Effector memory CD8-positive, alpha-beta T cell (primary cell): Measurements from ENCODE around the gene ACTA2.
A peak's percentile ranks its signal among the peaks of the same experiment; 100 is the strongest.

ENCODE experiments used
- ATAC-seq: fragments of 150-1000 bp; cut with Tn5 transposase; replicated peaks from 2 replicates; pipeline ENCODE4 v1.10.0; 2021; ENCODE audit warnings: mild to moderate bottlenecking, moderate library complexity
- DNase-seq, 3 experiments: peaks; one replicate each; pipeline ENCODE4 v3.0.0; 2021
- H3K27ac Mint-ChIP-seq, 2 donors: one replicate each; pipeline ENCODE4 v1.8.0; 2022; ENCODE audit warnings: mild to moderate bottlenecking in 2 of 2, mixed read lengths in 2 of 2, moderate library complexity in 2 of 2
- H3K27me3 Mint-ChIP-seq, 2 donors: one replicate each; pipeline ENCODE4 v1.8.0; 2022; ENCODE audit warnings: mixed read lengths in 2 of 2
- H3K36me3 Mint-ChIP-seq: one replicate; pipeline ENCODE4 v1.8.0; 2022; ENCODE audit warnings: mild to moderate bottlenecking, moderate library complexity, mixed read lengths; ENCODE audit not compliant: insufficient read depth
- H3K4me1 Mint-ChIP-seq, 2 donors: one replicate each; pipeline ENCODE4 v1.8.0; 2022; ENCODE audit warnings: low read depth in 2 of 2, mixed read lengths in 2 of 2
- H3K4me3 Mint-ChIP-seq, 2 donors: one replicate each; pipeline ENCODE4 v1.8.0; 2022; ENCODE audit warnings: mild to moderate bottlenecking in 2 of 2, mixed read lengths in 2 of 2, moderate library complexity in 2 of 2
- H3K9me3 Mint-ChIP-seq, 2 donors: one replicate each; pipeline ENCODE4 v1.8.0; 2022; ENCODE audit warnings: mixed read lengths in 2 of 2
- total RNA-seq, 9 experiments: gene quantifications; one replicate each; lab custom pipeline; 2026; lab: John Stamatoyannopoulos, UW

ACTA2 gene
- total RNA-seq, result 2.0 to 6.2 (median 3.1) reads per million in 9 experiments

GRCh38 chr10:88952647-88953111 is at the start of gene ACTA2:
TSS of gene ACTA2 (minus strand) at chr10:88952773. CDS start at chr10:88948930, 3,843 bp downstream.
- H3K27me3 Mint-ChIP-seq, result no peaks in the 10 kb centered on the region
- no peak for DNase-seq
- H3K27ac Mint-ChIP-seq, result no peak within 1 kb of the TSS
- no peaks in the 10 kb centered on the region for H3K9me3 Mint-ChIP-seq
- ATAC-seq, result no peak
- H3K4me3 Mint-ChIP-seq, result no peak within 1 kb of the TSS
- no peaks in the 10 kb centered on the region for H3K36me3 Mint-ChIP-seq
- peaks cover 0 to 8% of the 10 kb centered on the region in 2 donors for H3K4me1 Mint-ChIP-seq

- Mint-ChIP-seq H3K36me3 (peaks cover 41% of the 10 kb centered on the region), H3K9me3 (no peaks in the 10 kb centered on the region), H3K27ac (peak overlapping the region; percentile 94 to 96), H3K4me3 (peak overlapping the region; percentile 81 to 83), H3K4me1 (peaks cover 33 to 62% of the 10 kb centered on the region in 2 donors), H3K27me3 (no peaks in the 10 kb centered on the region)
- DNase-seq (no peak), ATAC-seq (no peak)
Measured at GRCh38 chr10:89001729-89002072, 49.1 kb upstream of the ACTA2 start.

- DNase-seq (peak in 1 of 3 experiments; percentile 23), ATAC-seq (peak; percentile 61)
- H3K27ac Mint-ChIP-seq, result peak overlapping the region; percentile 94 to 96
- no peaks in the 10 kb centered on the region for H3K27me3 Mint-ChIP-seq
- peaks cover 41% of the 10 kb centered on the region for H3K36me3 Mint-ChIP-seq
- H3K4me3 Mint-ChIP-seq, result peak overlapping the region; percentile 81 to 83
- peaks cover 35 to 65% of the 10 kb centered on the region in 2 donors for H3K4me1 Mint-ChIP-seq
- no peaks in the 10 kb centered on the region for H3K9me3 Mint-ChIP-seq
Measured at GRCh38 chr10:89001024-89001728, 48.6 kb upstream of the ACTA2 start.

GRCh38 chr10:88999625-89000024 is 47.1 kb upstream of the ACTA2 start:
- peaks cover 42% of the 10 kb centered on the region for H3K36me3 Mint-ChIP-seq
- H3K4me1 Mint-ChIP-seq, result peaks cover 48 to 73% of the 10 kb centered on the region in 2 donors
- ATAC-seq (peak; percentile 17), DNase-seq (no peak)
- peak overlapping the region; percentile 94 to 96 for H3K27ac Mint-ChIP-seq
- no peaks in the 10 kb centered on the region for H3K9me3 Mint-ChIP-seq
- no peaks in the 10 kb centered on the region for H3K27me3 Mint-ChIP-seq
- peak overlapping the region; percentile 81 to 83 for H3K4me3 Mint-ChIP-seq

GRCh38 chr10:88996927-88997326 is 44.4 kb upstream of the ACTA2 start:
- H3K27me3 Mint-ChIP-seq, result no peaks in the 10 kb centered on the region
- ATAC-seq (peak; percentile 68), DNase-seq (peak in 1 of 3 experiments; percentile 15)
- H3K4me3 Mint-ChIP-seq, result peak overlapping the region; percentile 70 to 84
- H3K4me1 Mint-ChIP-seq, result peaks cover 46 to 74% of the 10 kb centered on the region in 2 donors
- H3K36me3 Mint-ChIP-seq, result peaks cover 40% of the 10 kb centered on the region
- peak overlapping the region; percentile 50 to 96 for H3K27ac Mint-ChIP-seq
- no peaks in the 10 kb centered on the region for H3K9me3 Mint-ChIP-seq

GRCh38 chr10:88995156-88995876 is 42.7 kb upstream of the ACTA2 start:
- Mint-ChIP-seq H3K27me3 (no peaks in the 10 kb centered on the region), H3K4me1 (peaks cover 35 to 61% of the 10 kb centered on the region in 2 donors), H3K27ac (peak overlapping the region; percentile 95 to 96), H3K36me3 (peaks cover 50% of the 10 kb centered on the region), H3K9me3 (no peaks in the 10 kb centered on the region), H3K4me3 (peak overlapping the region; percentile 84 to 86)
- DNase-seq (no peak), ATAC-seq (no peak)

GRCh38 chr10:88994019-88994418 is 41.4 kb upstream of the ACTA2 start:
- no peak for DNase-seq
- Mint-ChIP-seq H3K27me3 (no peaks in the 10 kb centered on the region), H3K4me3 (peak overlapping the region; percentile 59 to 93), H3K27ac (peak overlapping the region; percentile 87 to 97), H3K4me1 (peaks cover 43 to 65% of the 10 kb centered on the region in 2 donors), H3K9me3 (no peaks in the 10 kb centered on the region), H3K36me3 (peaks cover 53% of the 10 kb centered on the region)
- ATAC-seq, result no peak

GRCh38 chr10:88992921-88993524 is 40.5 kb upstream of the ACTA2 start:
- H3K9me3 Mint-ChIP-seq, result no peaks in the 10 kb centered on the region

GRCh38 chr10:88991899-88992320 is 39.3 kb upstream of the ACTA2 start:
- peaks cover 45 to 61% of the 10 kb centered on the region in 2 donors for H3K4me1 Mint-ChIP-seq
- peak overlapping the region; percentile 93 to 99 for H3K4me3 Mint-ChIP-seq
- peaks cover 44% of the 10 kb centered on the region for H3K36me3 Mint-ChIP-seq
- H3K9me3 Mint-ChIP-seq, result no peaks in the 10 kb centered on the region
- no peak for ATAC-seq
- no peaks in the 10 kb centered on the region for H3K27me3 Mint-ChIP-seq
- DNase-seq, result no peak
- peak overlapping the region; percentile 97 to 98 for H3K27ac Mint-ChIP-seq

More at GRCh38 chr10:88992921-88993524, 40.5 kb upstream of the ACTA2 start:
- H3K27ac Mint-ChIP-seq, result peak overlapping the region; percentile 97 to 98
- no peak for ATAC-seq
- H3K4me3 Mint-ChIP-seq, result peak overlapping the region; percentile 93 to 99
- peaks cover 49% of the 10 kb centered on the region for H3K36me3 Mint-ChIP-seq
- H3K4me1 Mint-ChIP-seq, result peaks cover 46 to 59% of the 10 kb centered on the region in 2 donors
- H3K27me3 Mint-ChIP-seq, result no peaks in the 10 kb centered on the region
- no peak for DNase-seq

GRCh38 chr10:88991161-88991898 is 38.8 kb upstream of the ACTA2 start:
- Mint-ChIP-seq H3K27me3 (no peaks in the 10 kb centered on the region), H3K36me3 (peaks cover 44% of the 10 kb centered on the region), H3K27ac (peak overlapping the region; percentile 97 to 98), H3K9me3 (peaks cover 3 to 5% of the 10 kb centered on the region in 2 donors), H3K4me1 (peaks cover 44 to 57% of the 10 kb centered on the region in 2 donors), H3K4me3 (peak overlapping the region; percentile 93 to 99)
- ATAC-seq (peak; percentile 48), DNase-seq (peak; percentile 40 to 52 (median 49))

- H3K27ac Mint-ChIP-seq, result peak within 1 kb of the TSS; percentile 97 to 98
- peaks cover 45% of the 10 kb centered on the region for H3K36me3 Mint-ChIP-seq
- H3K27me3 Mint-ChIP-seq, result no peaks in the 10 kb centered on the region
- H3K4me3 Mint-ChIP-seq, result peak within 1 kb of the TSS; percentile 93 to 99
- H3K4me1 Mint-ChIP-seq, result peaks cover 37 to 51% of the 10 kb centered on the region in 2 donors
- peak; percentile 74 for ATAC-seq
- H3K9me3 Mint-ChIP-seq, result peaks cover 3 to 8% of the 10 kb centered on the region in 2 donors
- peak; percentile 72 to 78 (median 73) for DNase-seq
Measured at GRCh38 chr10:88990384-88991160, 38.0 kb upstream of the ACTA2 start, which contains the start of gene FAS. TSS of gene FAS (plus strand) at chr10:88990798. CDS start at chr10:88990877, 79 bp downstream.

GRCh38 chr10:88989824-88990383 is 37.3 kb upstream of the ACTA2 start:
- no peaks in the 10 kb centered on the region for H3K27me3 Mint-ChIP-seq
- peaks cover 35 to 49% of the 10 kb centered on the region in 2 donors for H3K4me1 Mint-ChIP-seq
- no peak for DNase-seq
- peaks cover 41% of the 10 kb centered on the region for H3K36me3 Mint-ChIP-seq
- peak overlapping the region; percentile 97 to 98 for H3K27ac Mint-ChIP-seq
- ATAC-seq, result peak; percentile 4
- H3K9me3 Mint-ChIP-seq, result peaks cover 3 to 8% of the 10 kb centered on the region in 2 donors
- peak overlapping the region; percentile 93 to 99 for H3K4me3 Mint-ChIP-seq
